ENCODE data around the gene SLC25A45. TPM values are rescaled to one million over a fixed set of nuclear protein-coding genes. Genes with fewer than 3 reads are reported as not detected.

Gene SLC25A45
- total RNA-seq, 1 donor: 4.3 TPM

GRCh38 chr11:65429724-65430405 lies 47.4 kb upstream of the SLC25A45 start:
- Histone ChIP-seq H3K9me3 (ENCODE audit: low read depth, low read length) (no peaks in the 10 kb centered on the region), H4K20me1 (ENCODE audit: insufficient read depth, low read length) (peaks cover 97% of the 10 kb centered on the region), H3K79me2 (ENCODE audit: insufficient read depth, low read length) (peaks cover 99% of the 10 kb centered on the region), H3K4me1 (ENCODE audit: insufficient read depth, low read length) (peaks cover 66% of the 10 kb centered on the region), H3K27ac (ENCODE audit: low read depth, low read length) (peak overlapping the region; percentile 100), H3K27me3 (ENCODE audit: insufficient read depth, low read length) (no peaks in the 10 kb centered on the region), H3K4me2 (ENCODE audit: insufficient read depth, low read length) (peak overlapping the region; percentile 84), H3K36me3 (ENCODE audit: insufficient read depth, low read length) (peaks cover 72% of the 10 kb centered on the region), H3K4me3 (ENCODE audit: insufficient read depth, low read length) (peak overlapping the region; percentile 77), H2AFZ (ENCODE audit: low read length) (no peak overlapping the region)
- DNase-seq (ENCODE audit: insufficient read length, low spot score, missing footprints): no peak
- TF ChIP-seq, protein P1, sequence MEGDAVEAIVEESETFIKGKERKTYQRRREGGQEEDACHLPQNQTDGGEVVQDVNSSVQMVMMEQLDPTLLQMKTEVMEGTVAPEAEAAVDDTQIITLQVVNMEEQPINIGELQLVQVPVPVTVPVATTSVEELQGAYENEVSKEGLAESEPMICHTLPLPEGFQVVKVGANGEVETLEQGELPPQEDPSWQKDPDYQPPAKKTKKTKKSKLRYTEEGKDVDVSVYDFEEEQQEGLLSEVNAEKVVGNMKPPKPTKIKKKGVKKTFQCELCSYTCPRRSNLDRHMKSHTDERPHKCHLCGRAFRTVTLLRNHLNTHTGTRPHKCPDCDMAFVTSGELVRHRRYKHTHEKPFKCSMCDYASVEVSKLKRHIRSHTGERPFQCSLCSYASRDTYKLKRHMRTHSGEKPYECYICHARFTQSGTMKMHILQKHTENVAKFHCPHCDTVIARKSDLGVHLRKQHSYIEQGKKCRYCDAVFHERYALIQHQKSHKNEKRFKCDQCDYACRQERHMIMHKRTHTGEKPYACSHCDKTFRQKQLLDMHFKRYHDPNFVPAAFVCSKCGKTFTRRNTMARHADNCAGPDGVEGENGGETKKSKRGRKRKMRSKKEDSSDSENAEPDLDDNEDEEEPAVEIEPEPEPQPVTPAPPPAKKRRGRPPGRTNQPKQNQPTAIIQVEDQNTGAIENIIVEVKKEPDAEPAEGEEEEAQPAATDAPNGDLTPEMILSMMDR (IDR thresholded peaks at IDR 0.05; ENCODE audit: extremely low read depth, low read depth, low read length): no peak

DNA sequence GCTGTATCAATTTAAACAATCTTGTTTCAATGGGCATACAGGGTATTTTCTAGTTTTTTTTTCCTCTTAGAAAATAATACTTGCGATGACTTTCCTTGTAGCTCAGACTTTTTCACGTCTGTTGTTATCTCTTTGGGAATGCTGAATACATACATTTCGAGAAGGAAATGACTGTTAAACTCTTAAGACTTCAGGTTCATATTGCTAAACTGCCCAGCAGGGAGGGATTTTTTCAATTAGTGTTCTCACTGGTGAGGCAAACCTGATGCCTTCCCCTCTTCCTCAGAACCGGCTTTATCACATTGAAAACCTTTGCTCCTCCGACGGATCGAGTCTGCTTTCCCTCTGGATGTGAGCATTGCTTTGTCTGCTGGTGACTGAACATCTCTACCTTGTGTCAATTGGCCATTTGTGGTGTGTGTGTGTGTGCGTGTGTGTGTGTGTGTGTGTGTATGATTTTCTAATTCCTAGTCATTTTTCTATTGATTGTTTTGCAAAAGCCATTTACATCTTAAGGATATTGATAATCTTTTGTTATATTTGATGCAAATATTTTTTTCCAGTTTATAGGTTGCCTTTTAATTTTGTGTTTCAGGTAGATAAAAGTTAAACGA lies 46.7 kb upstream of the SLC25A45 start:
- Histone ChIP-seq H3K4me2 (ENCODE audit: insufficient read depth, low read length) (peak overlapping the region; percentile 84), H3K4me3 (ENCODE audit: insufficient read depth, low read length) (peak overlapping the region; percentile 77), H3K27ac (ENCODE audit: low read depth, low read length) (peak overlapping the region; percentile 100), H3K9me3 (ENCODE audit: low read depth, low read length) (no peaks in the 10 kb centered on the region), H4K20me1 (ENCODE audit: insufficient read depth, low read length) (peaks cover 97% of the 10 kb centered on the region), H3K4me1 (ENCODE audit: insufficient read depth, low read length) (peaks cover 59% of the 10 kb centered on the region), H3K79me2 (ENCODE audit: insufficient read depth, low read length) (peaks cover 99% of the 10 kb centered on the region), H3K36me3 (ENCODE audit: insufficient read depth, low read length) (peaks cover 72% of the 10 kb centered on the region), H2AFZ (ENCODE audit: low read length) (no peak overlapping the region), H3K27me3 (ENCODE audit: insufficient read depth, low read length) (no peaks in the 10 kb centered on the region)
- TF ChIP-seq, protein P1 (IDR thresholded peaks at IDR 0.05; ENCODE audit: extremely low read depth, low read depth, low read length): no peak
- no peak for DNase-seq (ENCODE audit: insufficient read length, low spot score, missing footprints)

- DNase-seq (ENCODE audit: insufficient read length, low spot score, missing footprints): no peak
- TF ChIP-seq, protein P1 (IDR thresholded peaks at IDR 0.05; ENCODE audit: extremely low read depth, low read depth, low read length): no peak
- peak overlapping the region; percentile 77 for H3K4me3 ChIP-seq (ENCODE audit: insufficient read depth, low read length)
- H3K27me3 ChIP-seq (ENCODE audit: insufficient read depth, low read length): no peaks in the 10 kb centered on the region
- peaks cover 98% of the 10 kb centered on the region for H4K20me1 ChIP-seq (ENCODE audit: insufficient read depth, low read length)
- H3K36me3 ChIP-seq (ENCODE audit: insufficient read depth, low read length): peaks cover 72% of the 10 kb centered on the region
- peak overlapping the region; percentile 84 for H3K4me2 ChIP-seq (ENCODE audit: insufficient read depth, low read length)
- peak overlapping the region; percentile 100 for H3K27ac ChIP-seq (ENCODE audit: low read depth, low read length)
- peaks cover 53% of the 10 kb centered on the region for H3K4me1 ChIP-seq (ENCODE audit: insufficient read depth, low read length)
- no peaks in the 10 kb centered on the region for H3K9me3 ChIP-seq (ENCODE audit: low read depth, low read length)
- H3K79me2 ChIP-seq (ENCODE audit: insufficient read depth, low read length): peaks cover 99% of the 10 kb centered on the region
- no peak overlapping the region for H2AFZ ChIP-seq (ENCODE audit: low read length)
Measured at GRCh38 chr11:65428578-65429067, 46.2 kb upstream of the SLC25A45 start.

All from osteoblast (primary cell).